ENCODE data around the gene FAM171A2. TPM values are rescaled to one million over a fixed set of nuclear protein-coding genes. Genes with fewer than 3 reads are reported as not detected.

FAM171A2 gene
- polyA plus RNA-seq, 3 donors = not detected

GRCh38 chr17:44360144-44360533 lies 3.5 kb downstream of the FAM171A2 start:
- Histone ChIP-seq H3K9me3 (replicated peaks in 1 of 2; ENCODE audit: control insufficient read depth in 1 of 2, insufficient read depth in 1 of 2, low read length in 2 of 2) (no peaks in the 10 kb centered on the region), H2AFZ (ENCODE audit: insufficient read depth, low read depth, low read length, poor library complexity, severe bottlenecking) (no peak overlapping the region), H3K79me2 (ENCODE audit: insufficient read depth, low read length) (no peaks in the 10 kb centered on the region), H3K4me3 (replicated peaks in 1 of 3; ENCODE audit: low read depth in 2 of 3, low read length in 3 of 3) (no peak overlapping the region), H3K27ac (ENCODE audit: low read depth in 1 of 2, low read length in 2 of 2) (no peak overlapping the region), H3K4me1 (ENCODE audit: control insufficient read depth in 1 of 2, insufficient read depth in 2 of 2, low read length in 2 of 2) (peaks cover 9 to 19% of the 10 kb centered on the region in 2 donors), H3K36me3 (replicated peaks in 1 of 2; ENCODE audit: control insufficient read depth in 1 of 2, insufficient read depth in 2 of 2, low read length in 2 of 2) (no peaks in the 10 kb centered on the region), H3K9ac (ENCODE audit: insufficient read depth, low read length, poor library complexity, severe bottlenecking) (no peak overlapping the region), H4K20me1 (ENCODE audit: insufficient read depth, low read length) (no peaks in the 10 kb centered on the region), H3K4me2 (replicated peaks; ENCODE audit: extremely low read depth, low read length, poor library complexity, severe bottlenecking) (no peak overlapping the region), H3K27me3 (ENCODE audit: control insufficient read depth in 2 of 2, insufficient read depth in 2 of 2, low read length in 2 of 2) (peaks cover 12 to 43% of the 10 kb centered on the region in 2 donors)
- H3K27me3 Mint-ChIP-seq (ENCODE audit: low read depth in 3 of 3) = peaks cover 37 to 70% (median 44%) of the 10 kb centered on the region in 3 donors
- peaks cover 6% of the 10 kb centered on the region for H3K4me1 Mint-ChIP-seq
- no peaks in the 10 kb centered on the region for H3K36me3 Mint-ChIP-seq
- no peak for TF ChIP-seq CTCF (IDR thresholded peaks at IDR 0.05)
- DNase-seq = no peak
- H3K9me3 Mint-ChIP-seq = peaks cover 0 to 2% (median 1%) of the 10 kb centered on the region in 7 donors
- H3K4me3 Mint-ChIP-seq = peak overlapping the region in 1 of 2 donors; percentile 19
- intact Hi-C loops (cut with micrococcal nuclease) = loop anchor here in 1 of 2 donors (5.0 kb wide), 1 partner anchor 38 kb away; the partner anchor contains the start of gene SLC25A39
- 70% methylated on average over 3 of the region's 6 CpGs for WGBS (ENCODE audit: insufficient coverage)
- peak overlapping the region in 1 of 7 donors; percentile 59 for H3K27ac Mint-ChIP-seq

- no peak for TF ChIP-seq CTCF (IDR thresholded peaks at IDR 0.05)
- H4K20me1 ChIP-seq (ENCODE audit: insufficient read depth, low read length) = no peaks in the 10 kb centered on the region
- H2AFZ ChIP-seq (ENCODE audit: insufficient read depth, low read depth, low read length, poor library complexity, severe bottlenecking) = no peak overlapping the region
- Mint-ChIP-seq H3K27me3 (ENCODE audit: low read depth in 3 of 3) (peaks cover 36 to 69% (median 43%) of the 10 kb centered on the region in 3 donors), H3K4me3 (no peak overlapping the region), H3K36me3 (no peaks in the 10 kb centered on the region), H3K27ac (peak overlapping the region in 1 of 7 donors; percentile 59), H3K4me1 (peaks cover 6% of the 10 kb centered on the region), H3K9me3 (peaks cover 0 to 2% (median 1%) of the 10 kb centered on the region in 7 donors)
- no peaks in the 10 kb centered on the region for H3K36me3 ChIP-seq (replicated peaks in 1 of 2; ENCODE audit: control insufficient read depth in 1 of 2, insufficient read depth in 2 of 2, low read length in 2 of 2)
- no peak overlapping the region for H3K9ac ChIP-seq (ENCODE audit: insufficient read depth, low read length, poor library complexity, severe bottlenecking)
- 86% methylated on average over 5 of the region's 14 CpGs for WGBS (ENCODE audit: insufficient coverage)
- H3K4me2 ChIP-seq (replicated peaks; ENCODE audit: extremely low read depth, low read length, poor library complexity, severe bottlenecking) = no peak overlapping the region
- H3K27me3 ChIP-seq (ENCODE audit: control insufficient read depth in 2 of 2, insufficient read depth in 2 of 2, low read length in 2 of 2) = peaks cover 9 to 39% of the 10 kb centered on the region in 2 donors
- no peak overlapping the region for H3K27ac ChIP-seq (ENCODE audit: low read depth in 1 of 2, low read length in 2 of 2)
- DNase-seq = no peak
- no peaks in the 10 kb centered on the region for H3K79me2 ChIP-seq (ENCODE audit: insufficient read depth, low read length)
- intact Hi-C loops (cut with micrococcal nuclease) = loop anchor here in 1 of 2 donors (5.0 kb wide), 1 partner anchor 37 kb away; the partner anchor contains the start of gene SLC25A39
- no peak overlapping the region for H3K4me3 ChIP-seq (replicated peaks in 1 of 3; ENCODE audit: low read depth in 2 of 3, low read length in 3 of 3)
- peaks cover 9 to 22% of the 10 kb centered on the region in 2 donors for H3K4me1 ChIP-seq (ENCODE audit: control insufficient read depth in 1 of 2, insufficient read depth in 2 of 2, low read length in 2 of 2)
- no peaks in the 10 kb centered on the region for H3K9me3 ChIP-seq (replicated peaks in 1 of 2; ENCODE audit: control insufficient read depth in 1 of 2, insufficient read depth in 1 of 2, low read length in 2 of 2)
These were observed 4.1 kb downstream of the FAM171A2 start for GRCh38 chr17:44359458-44360143.

All from CD14-positive monocyte (primary cell).